GM12892 (cell line): Measurements from ENCODE around the gene MSRB1.
"Not testable (repeated sequence)": the region's sequence is repeated elsewhere in the genome, so short reads cannot be mapped to it uniquely, and the experiment has no call there.

Experiments used
- DNase-seq: peaks from one replicate; pipeline ENCODE4 v3.0.0; 2011; ENCODE audit not compliant: insufficient read length
- FAIRE-seq: peaks from 2 replicates; lab custom pipeline; 2011; peaks lifted over from hg19 to GRCh38; lab: Jason Lieb, UNC
- POLR2A ChIP-seq: IDR thresholded peaks from 2 replicates; pipeline ENCODE4 v1.6.1; 2011; ENCODE audit warnings: low read depth, low read length, control low read depth
- POLR2AphosphoS5 ChIP-seq: IDR thresholded peaks from 2 replicates; pipeline ENCODE4 v1.6.1; 2011; ENCODE audit warnings: low read depth, low read length, control low read depth
- TAF1 ChIP-seq: IDR thresholded peaks from 2 replicates; pipeline ENCODE4 v1.6.1; 2011; ENCODE audit warnings: low read depth, mild to moderate bottlenecking, control low read depth, low read length, borderline replicate concordance

MSRB1 gene

DNA sequence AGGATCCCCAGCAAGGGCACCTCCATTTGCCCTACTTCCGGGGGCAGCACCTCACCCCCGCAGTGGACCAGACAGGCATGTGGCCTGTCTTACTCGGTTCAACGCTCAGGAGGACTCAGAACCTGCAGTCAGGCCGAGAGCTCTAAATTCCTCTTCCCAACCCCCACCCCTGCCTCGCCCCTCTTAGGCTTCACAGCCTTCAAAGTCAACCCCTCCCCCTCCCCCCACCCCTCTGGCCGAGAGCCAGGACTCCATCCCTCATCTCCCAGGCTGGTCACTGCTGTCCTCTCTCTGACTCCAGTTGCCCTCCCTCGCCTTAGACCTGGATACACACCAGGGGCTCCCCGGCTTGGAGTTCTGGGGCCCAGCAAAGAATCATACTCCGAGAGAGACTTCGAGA, 16.7 kb downstream of the MSRB1 start:
- no peak for DNase-seq
- no peak for TF ChIP-seq TAF1
- no peak for TF ChIP-seq POLR2A
- no peak for TF ChIP-seq POLR2AphosphoS5
- FAIRE-seq: no peak

DNA sequence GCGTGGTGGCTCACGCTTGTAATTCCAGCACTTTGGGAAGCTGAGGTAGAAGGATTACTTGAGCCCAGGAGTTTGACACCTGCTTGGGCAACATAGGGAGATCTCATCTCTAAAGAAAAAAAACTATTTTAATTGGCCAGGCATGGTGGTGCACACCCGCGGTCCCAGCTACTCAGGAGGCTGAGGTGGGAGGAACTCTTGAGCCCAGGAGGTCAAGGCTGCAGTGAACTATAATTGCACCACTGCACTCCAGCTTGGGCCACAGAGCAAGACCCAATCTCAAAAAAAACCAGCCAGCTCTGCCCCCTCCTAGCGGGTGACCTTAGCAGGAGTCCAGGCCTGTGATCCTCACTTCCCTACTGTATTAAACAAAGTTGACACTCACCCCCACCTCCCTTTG, 18.9 kb downstream of the MSRB1 start:
- FAIRE-seq (no peak), DNase-seq (no peak)
- TF ChIP-seq TAF1: no peak
- TF ChIP-seq POLR2AphosphoS5: no peak
- TF ChIP-seq POLR2A: no peak

DNA sequence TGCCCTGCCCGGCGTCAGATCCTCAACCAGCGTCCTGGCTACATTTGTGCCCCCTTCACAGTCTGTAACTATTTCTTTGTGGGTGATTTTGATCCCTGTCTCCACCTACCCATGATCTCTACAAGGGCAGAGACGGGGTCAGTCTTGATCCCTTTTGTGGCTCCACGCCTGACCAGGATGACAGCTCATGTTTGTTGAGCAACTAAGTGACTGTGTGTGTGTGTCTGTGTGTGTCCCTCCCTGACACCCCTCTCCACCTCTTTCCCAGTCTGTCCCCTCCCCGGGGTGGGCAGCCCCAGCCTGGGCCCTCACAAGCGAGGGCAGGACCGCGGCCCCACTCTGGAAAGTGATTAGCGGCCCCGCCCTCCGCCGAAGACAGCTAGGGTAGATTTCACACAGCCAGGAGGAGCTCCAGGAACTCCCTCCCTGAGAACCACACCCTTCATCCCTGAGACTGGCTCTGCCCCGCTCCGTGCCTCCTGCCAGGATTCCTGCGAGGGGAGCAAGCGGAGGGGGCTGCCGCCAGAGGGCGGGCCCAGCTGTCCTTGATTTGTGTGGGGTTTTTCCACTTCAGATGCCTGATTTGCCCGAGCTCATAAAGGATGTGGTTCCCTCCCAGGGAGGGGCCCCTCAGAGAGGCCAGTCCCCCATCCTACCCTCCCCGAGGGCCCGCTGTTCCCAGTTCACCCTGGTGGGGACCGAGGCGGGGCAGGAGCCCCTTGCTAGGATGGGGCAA, 19.5 kb downstream of the MSRB1 start:
- FAIRE-seq (no peak), DNase-seq (no peak)
- TF ChIP-seq POLR2A (no peak), POLR2AphosphoS5 (no peak), TAF1 (no peak)

DNA sequence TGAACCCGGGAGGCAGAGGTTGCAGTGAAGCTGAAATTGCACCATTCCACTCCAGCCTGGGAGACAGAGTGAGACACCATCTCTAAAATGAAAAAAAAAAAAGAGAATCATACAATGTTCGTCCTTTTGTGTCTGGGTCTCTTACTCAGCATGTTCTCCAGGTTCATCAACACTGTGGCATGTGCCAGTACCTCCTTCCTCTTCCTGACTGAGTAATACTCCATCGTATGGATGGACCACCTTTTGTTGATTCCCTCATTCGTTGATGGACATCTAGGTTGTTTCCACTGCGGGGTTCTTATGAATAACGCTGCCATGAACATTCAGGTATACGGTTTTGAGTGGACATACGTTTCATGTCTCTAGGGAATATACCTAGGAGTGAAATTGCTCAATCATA, 20.6 kb downstream of the MSRB1 start:
- FAIRE-seq (no peak), DNase-seq (no peak)
- no peak for TF ChIP-seq TAF1
- no peak for TF ChIP-seq POLR2A
- no peak for TF ChIP-seq POLR2AphosphoS5

DNA sequence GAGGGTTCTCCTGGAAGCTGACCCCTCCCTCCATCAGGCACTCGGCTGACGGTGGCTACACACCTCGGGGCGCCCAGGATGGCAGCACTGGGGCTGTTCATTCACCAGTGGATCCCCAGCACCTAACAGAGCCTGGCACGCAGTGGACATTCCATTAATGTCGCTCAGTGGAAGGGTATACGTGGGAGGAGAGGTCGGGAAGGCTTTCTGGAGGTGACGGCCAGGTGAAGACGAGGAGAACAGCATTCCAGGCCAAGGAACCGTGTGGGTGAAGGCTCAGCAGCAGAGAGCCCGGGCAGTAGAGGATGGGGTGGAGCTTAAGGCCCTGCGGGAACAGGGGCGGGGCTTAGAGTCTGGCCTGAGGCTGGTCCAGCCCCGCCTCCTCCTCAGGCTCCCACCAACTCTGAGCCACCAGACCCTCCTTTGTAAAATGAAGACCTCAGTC, 22.2 kb downstream of the MSRB1 start:
- no peak for FAIRE-seq
- no peak for TF ChIP-seq TAF1
- TF ChIP-seq POLR2A: no peak
- DNase-seq: no peak

DNA sequence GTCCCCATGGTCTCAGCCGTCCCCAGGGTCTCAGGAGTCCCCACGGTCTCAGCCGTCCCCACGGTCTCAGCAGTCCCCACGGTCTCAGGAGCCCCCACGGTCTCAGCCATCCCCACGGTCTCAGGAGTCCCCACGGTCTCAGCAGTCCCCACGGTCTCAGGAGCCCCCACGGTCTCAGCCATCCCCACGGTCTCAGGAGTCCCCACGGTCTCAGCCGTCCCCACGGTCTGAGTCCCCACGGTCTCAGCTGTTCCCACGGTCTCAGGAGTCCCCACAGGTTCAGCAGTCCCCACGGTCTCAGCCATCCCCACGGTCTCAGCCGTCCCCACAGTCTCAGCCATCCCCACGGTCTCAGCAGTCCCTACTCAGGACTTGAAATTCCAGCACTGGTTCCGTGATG, 22.9 kb downstream of the MSRB1 start:
- FAIRE-seq, DNase-seq: not testable (repeated sequence)

DNA sequence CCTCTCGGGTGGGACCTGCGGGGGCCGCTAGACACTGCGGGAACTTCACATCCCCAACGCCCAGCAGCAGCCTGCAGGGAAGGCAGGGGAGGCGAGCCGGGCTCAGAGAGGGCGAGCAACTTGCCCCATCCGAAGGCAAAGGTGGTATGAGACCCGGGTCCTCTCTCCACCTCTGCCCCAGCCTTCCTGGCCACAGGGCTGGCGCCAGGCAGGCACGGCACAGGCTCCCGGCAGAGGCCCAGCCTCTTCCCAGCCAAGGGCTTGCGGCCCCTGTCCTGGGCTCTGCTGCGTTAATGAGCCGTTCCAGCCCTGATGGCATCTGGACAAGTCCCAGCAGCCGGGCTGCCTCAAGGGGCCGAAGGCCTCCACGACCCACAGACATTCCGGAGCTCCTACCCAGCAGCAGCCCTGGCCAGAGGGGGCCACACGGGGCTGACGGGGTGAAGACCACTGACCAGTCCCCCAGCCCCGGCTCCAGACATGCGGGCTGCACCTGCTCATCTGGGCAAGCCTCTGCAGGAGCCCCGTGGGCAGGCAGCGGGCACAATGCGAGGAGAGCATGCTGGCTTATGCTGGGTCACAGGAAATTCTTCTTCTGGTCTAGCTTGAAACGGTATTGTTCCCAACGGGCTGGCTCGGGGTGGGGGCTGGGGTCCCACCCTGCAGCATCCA, 23.5 kb downstream of the MSRB1 start:
- TF ChIP-seq TAF1: no peak
- FAIRE-seq (no peak), DNase-seq (no peak)

DNA sequence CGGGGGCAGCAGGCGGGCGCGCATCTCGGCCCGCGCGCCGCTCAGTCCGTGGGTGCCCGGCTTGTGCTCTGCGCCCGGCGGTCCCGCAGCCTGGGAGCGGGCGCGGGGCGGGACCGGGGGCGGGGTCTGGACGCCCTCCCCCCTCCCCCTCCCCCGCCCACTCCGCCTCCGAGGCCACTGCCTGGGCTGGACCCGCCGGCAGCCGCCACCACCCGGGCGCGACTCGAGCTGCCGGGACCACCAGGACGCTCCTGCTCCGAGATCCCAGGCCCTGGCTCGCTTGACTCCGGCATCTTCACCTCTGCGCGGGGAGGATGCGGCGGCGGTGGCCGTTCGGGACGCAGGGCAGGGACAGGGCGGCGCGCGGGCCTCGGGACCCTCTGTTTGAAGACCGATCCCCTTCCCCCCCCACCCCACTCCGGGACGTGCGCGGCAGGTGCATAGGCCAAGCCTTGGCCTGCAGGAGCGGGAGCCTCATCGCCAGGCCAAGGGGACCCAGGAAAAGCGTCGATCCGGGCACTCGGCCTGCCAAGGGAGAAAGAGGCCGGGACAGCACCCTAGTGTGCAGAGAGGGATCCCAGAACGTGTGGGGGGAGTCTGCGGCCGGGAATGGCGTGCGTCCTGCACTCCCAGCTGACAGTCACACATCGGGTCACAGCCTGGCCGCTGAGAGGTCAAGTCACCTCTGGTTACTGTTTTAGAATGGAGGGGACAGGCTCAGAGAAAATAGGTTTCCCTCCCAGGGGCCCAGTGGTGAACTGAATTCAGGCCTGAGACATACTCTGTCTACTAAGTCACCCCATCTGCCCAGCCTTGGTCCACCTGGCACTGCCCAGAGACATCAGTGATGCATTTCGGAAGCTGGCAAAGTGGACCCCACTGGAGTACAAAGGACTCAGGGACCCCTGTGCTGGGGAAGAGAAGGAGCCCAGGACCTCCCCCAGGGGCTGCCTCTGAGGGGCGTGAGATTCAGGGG, 24.4 kb downstream of the MSRB1 start, which contains the start of gene HS3ST6:
Gene HS3ST6, minus strand, starts transcription at position 65 of the 976 bp plus-strand sequence. CDS start 92 bp downstream, outside the sequence.
- DNase-seq: no peak
- TF ChIP-seq TAF1 (no peak), POLR2AphosphoS5 (no peak), POLR2A (no peak)
- no peak for FAIRE-seq

DNA sequence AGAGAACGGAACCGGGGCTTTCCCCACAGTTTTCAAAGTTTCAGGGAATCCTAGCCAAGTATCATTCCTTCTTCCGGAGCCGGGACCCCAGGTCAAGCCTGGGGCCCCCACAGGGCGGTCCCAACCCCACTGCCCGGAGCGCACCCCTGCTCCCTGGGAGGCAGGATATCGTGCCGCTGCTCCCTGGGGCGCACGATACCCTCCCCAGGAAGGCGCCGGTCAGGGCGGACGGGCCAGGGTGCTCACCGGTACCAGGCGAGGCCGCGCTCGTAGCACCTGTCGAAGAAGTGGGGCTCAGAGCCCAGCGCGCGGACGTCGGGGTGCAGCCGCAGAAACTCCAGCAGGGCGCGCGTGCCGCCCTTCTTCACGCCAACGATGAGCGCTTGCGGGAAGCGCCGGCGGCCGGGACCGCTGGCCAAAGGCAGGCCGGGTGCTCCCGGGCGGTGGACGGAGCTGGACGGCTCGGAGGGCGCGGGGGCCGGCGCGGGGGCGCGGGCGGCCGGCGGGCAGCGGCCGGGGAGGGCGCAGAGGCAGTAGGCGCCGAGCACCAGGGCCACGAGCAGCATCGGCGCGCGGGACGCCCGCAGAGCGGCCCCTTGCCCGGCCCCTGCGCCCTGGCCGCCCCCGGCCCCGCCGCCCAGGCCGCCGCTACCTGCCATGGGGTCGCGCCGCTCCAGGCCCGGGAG, 25.2 kb downstream of the MSRB1 start:
- FAIRE-seq (no peak), DNase-seq (no peak)
- TF ChIP-seq POLR2AphosphoS5 (no peak), TAF1 (no peak), POLR2A (no peak)

DNA sequence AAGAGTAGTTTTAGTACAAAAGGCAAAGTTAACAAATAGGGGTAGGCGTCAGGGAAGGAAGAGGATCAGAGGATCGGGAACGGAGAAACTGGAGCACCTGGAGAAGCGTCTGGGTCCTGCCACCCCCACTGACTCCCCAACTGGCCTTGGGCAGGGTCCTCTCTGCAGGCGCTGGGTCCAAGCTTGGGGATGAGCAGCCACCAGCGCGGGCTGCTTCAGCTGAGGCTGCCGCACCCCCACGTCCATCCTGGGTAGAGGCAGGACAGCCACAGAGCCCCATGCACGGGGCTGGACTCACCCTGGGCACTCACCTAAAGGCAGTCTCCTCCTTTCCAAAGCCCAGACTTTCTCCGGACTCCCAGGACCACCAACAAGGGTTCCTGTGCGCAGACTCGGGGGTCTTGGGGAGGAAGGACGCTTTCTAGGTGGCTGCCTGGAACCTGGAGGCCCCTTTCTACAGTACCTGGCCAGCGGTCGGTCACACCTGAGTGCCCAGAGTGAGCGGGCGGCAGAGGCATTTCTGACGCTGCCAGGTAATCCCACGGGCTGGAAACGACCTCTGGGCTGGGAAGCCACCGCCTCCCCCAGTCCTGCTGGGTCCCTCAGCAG, 25.8 kb downstream of the MSRB1 start:
- TF ChIP-seq POLR2A: no peak
- no peak for TF ChIP-seq POLR2AphosphoS5
- TF ChIP-seq TAF1: no peak
- FAIRE-seq (no peak), DNase-seq (no peak)

DNA sequence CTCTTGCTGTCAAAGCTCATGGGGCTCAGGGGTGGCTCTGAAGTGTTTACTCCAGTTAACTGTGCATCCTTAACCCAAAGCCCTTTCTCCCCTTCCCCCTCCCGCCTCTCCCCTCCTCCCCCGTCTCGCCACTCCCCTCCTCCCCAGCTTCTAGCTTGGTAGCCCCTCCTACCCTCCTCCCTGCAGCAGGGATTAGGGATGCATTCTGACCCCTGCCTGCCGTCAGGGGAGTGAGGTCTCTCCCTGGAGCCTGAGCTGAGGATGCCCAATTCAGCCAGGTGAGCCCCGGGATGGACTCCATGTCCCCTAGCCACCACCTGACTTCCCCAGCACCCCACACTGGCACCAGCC, 26.4 kb downstream of the MSRB1 start:
- FAIRE-seq (no peak), DNase-seq (no peak)
- TF ChIP-seq TAF1: no peak
- TF ChIP-seq POLR2A: no peak
- TF ChIP-seq POLR2AphosphoS5: no peak
